HFFc6 (cell line): ENCODE data around the gene TGFB2. TPM values are rescaled to one million over a fixed set of nuclear protein-coding genes. Genes with fewer than 3 reads are reported as not detected.
"Not testable (repeated sequence)": the region's sequence is repeated elsewhere in the genome, so short reads cannot be mapped to it uniquely, and the experiment has no call there.

Experiments used
- DNase-seq: peaks from one replicate; pipeline ENCODE4 v3.0.0-alpha.2; 2018
- H3K27ac Mint-ChIP-seq: 2 replicates; pipeline ENCODE4 v1.8.0; 2020; ENCODE audit warnings: mild to moderate bottlenecking, mixed read lengths
- H3K27me3 Mint-ChIP-seq: 2 replicates; pipeline ENCODE4 v1.8.0; 2021; ENCODE audit warnings: mild to moderate bottlenecking, moderate library complexity, mixed read lengths; ENCODE audit not compliant: insufficient read depth
- H3K36me3 Mint-ChIP-seq: 2 replicates; pipeline ENCODE4 v1.8.0; 2021; ENCODE audit warnings: low read depth, mixed read lengths
- H3K4me1 Mint-ChIP-seq: 2 replicates; pipeline ENCODE4 v1.8.0; 2020; ENCODE audit warnings: low read depth, mixed read lengths
- H3K4me3 Mint-ChIP-seq: 2 replicates; pipeline ENCODE4 v1.8.0; 2020; ENCODE audit warnings: mild to moderate bottlenecking, moderate library complexity, mixed read lengths
- H3K9me3 Mint-ChIP-seq: 2 replicates; pipeline ENCODE4 v1.8.0; 2020; ENCODE audit warnings: mild to moderate bottlenecking, mixed read lengths
- CTCF ChIP-seq: fragments of 200-600 bp; sonication (generic); IDR thresholded peaks from 2 replicates; pipeline ENCODE4 v1.5.0; 2021; ENCODE audit warnings: antibody characterized with exemption, mild to moderate bottlenecking
- total RNA-seq, 6 experiments: library from RNA; stranded (reverse); fragmentation: NEBNext Ultra II Directional; extraction: Animal tissue kit (Norgen Biotek cat#: 25700); gene quantifications; 2 replicates in 1 of 6; 3 replicates in 5 of 6; pipeline ENCODE4 v1.2.3, GENCODE V29; 2021

Gene TGFB2
- total RNA-seq, 6 experiments from 2014 or later = 2.0 to 11.8 (median 2.5) TPM

- no peak overlapping the region for H3K27ac Mint-ChIP-seq
- peaks cover 10% of the 10 kb centered on the region; the same call in 1 of the 2 replicates for H3K36me3 Mint-ChIP-seq
- TF ChIP-seq CTCF = no peak
- no peaks in the 10 kb centered on the region for H3K27me3 Mint-ChIP-seq
- DNase-seq = no peak
- no peaks in the 10 kb centered on the region for H3K4me1 Mint-ChIP-seq
- no peak overlapping the region for H3K4me3 Mint-ChIP-seq
- no peaks in the 10 kb centered on the region for H3K9me3 Mint-ChIP-seq
Measured at GRCh38 chr1:218305472-218306064, 39.6 kb upstream of the TGFB2 start.

DNA sequence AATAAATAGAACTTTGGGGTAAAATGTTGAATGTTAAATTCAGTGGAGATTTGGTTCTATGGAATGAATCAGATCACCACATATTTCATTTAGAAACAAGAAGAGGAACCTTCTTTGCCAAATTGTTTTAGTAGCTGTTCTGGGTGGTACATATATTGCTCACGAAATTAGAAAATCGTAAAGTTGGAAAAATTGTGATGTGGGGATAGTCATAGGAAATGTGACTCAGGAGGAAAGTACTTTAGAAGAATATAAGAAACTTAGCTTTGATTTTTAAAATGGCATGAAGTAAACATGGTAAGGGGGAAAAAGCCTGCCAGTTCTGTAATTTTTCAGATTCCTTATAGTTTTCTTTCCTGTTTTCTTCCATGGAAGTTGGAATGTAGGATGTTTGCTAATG, 32.6 kb upstream of the TGFB2 start:
- peaks cover 20% of the 10 kb centered on the region for H3K4me1 Mint-ChIP-seq
- no peak for TF ChIP-seq CTCF
- H3K27me3 Mint-ChIP-seq = no peaks in the 10 kb centered on the region
- H3K36me3 Mint-ChIP-seq = peaks cover 13% of the 10 kb centered on the region
- H3K4me3 Mint-ChIP-seq = 0 out of 2 replicates have a peak overlapping the region, but pooled peaks have one; percentile 10
- H3K9me3 Mint-ChIP-seq = no peaks in the 10 kb centered on the region
- DNase-seq = peak; percentile 3
- H3K27ac Mint-ChIP-seq = peak overlapping the region; percentile 1

GRCh38 chr1:218314316-218314715, 30.8 kb upstream of the TGFB2 start:
- Mint-ChIP-seq H3K4me1 (peaks cover 20% of the 10 kb centered on the region), H3K27me3 (no peaks in the 10 kb centered on the region), H3K27ac (no peak overlapping the region), H3K4me3 (no peak overlapping the region), H3K9me3 (no peaks in the 10 kb centered on the region), H3K36me3 (peaks cover 10% of the 10 kb centered on the region)
- DNase-seq = no peak
- TF ChIP-seq CTCF = no peak

GRCh38 chr1:218315638-218316037, 29.5 kb upstream of the TGFB2 start:
- Mint-ChIP-seq H3K4me3 (no peak overlapping the region), H3K36me3 (peaks cover 7% of the 10 kb centered on the region), H3K4me1 (peaks cover 20% of the 10 kb centered on the region), H3K9me3 (no peaks in the 10 kb centered on the region), H3K27me3 (no peaks in the 10 kb centered on the region), H3K27ac (no peak overlapping the region)
- TF ChIP-seq CTCF = no peak
- DNase-seq = no peak

DNA sequence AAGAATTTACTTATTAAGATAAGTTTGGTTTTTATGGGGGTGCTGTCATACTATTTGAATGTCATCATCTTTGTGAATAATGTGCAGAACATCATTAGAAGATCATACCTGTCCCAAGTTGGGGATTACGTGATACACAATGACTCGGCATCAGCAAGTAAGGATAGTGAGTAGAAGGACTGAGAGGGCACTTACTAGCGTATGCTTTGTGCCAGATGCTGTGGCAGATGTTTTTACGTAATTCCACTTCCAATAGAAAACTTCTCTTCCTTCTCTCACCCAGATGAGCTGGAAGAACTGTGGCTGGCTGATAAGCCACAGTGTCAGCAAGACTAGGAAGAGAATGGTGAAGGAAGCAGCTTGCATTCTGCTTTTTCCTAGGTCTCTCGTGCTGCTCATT, 28.1 kb upstream of the TGFB2 start:
- Mint-ChIP-seq H3K4me3 (no peak overlapping the region), H3K27me3 (no peaks in the 10 kb centered on the region), H3K36me3 (no peaks in the 10 kb centered on the region), H3K27ac (no peak overlapping the region), H3K9me3 (no peaks in the 10 kb centered on the region), H3K4me1 (peaks cover 14% of the 10 kb centered on the region)
- no peak for TF ChIP-seq CTCF
- DNase-seq = no peak

DNA sequence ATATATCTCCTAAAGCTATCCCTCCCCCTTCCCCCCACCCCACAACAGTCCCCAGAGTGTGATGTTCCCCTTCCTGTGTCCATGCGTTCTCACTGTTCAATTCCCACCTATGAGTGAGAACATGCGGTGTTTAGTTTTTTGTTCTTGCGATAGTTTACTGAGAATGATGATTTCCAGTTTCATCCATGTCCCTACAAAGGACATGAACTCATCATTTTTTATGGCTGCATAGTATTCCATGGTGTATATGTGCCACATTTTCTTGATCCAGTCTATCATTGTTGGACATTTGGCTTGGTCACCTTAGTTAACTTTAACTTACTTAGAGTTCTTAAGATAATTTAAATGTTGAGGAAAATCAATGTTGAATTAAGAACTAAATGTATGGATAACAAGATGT, 25.0 kb upstream of the TGFB2 start:
- not testable (repeated sequence) for H3K4me3 Mint-ChIP-seq, DNase-seq, H3K9me3 Mint-ChIP-seq

More for the DNA sequence above, 25.0 kb upstream of the TGFB2 start:
- H3K27ac Mint-ChIP-seq, H3K36me3 Mint-ChIP-seq, H3K27me3 Mint-ChIP-seq, H3K4me1 Mint-ChIP-seq: not testable (repeated sequence)
